CD8-positive, alpha-beta memory T cell (primary cell): ENCODE measurements around the gene HTR4. TPM values are rescaled to one million over a fixed set of nuclear protein-coding genes. Genes with fewer than 3 reads are reported as not detected.

Experiments
- CTCF ChIA-PET: fragments of 350-600 bp; sonication (Branson Sonifier 250); formaldehyde crosslinking; loops from one replicate; lab custom pipeline; 2021; ENCODE audit warnings: antibody characterized with exemption; lab: Charles Lee
- POLR2A ChIA-PET: fragments of 350-600 bp; sonication (Branson Sonifier 250); formaldehyde crosslinking; loops from one replicate; lab custom pipeline; 2021; ENCODE audit warnings: antibody characterized with exemption; lab: Charles Lee
- DNase-seq, 5 donors: peaks; one replicate each; pipeline versions ENCODE4 v3.0.0 to v3.0.0-alpha.2; 2020 to 2022; ENCODE audit warnings: mixed read lengths in 1 of 5
- H3K27ac ChIP-seq: one replicate; pipeline ENCODE4 v1.7.0; 2013; ENCODE audit warnings: low read depth, mild to moderate bottlenecking, low read length, moderate library complexity
- H3K27me3 ChIP-seq: 2 replicates; pipeline ENCODE4 v1.7.0; 2013; ENCODE audit warnings: low read length, mild to moderate bottlenecking; ENCODE audit not compliant: insufficient read depth, poor library complexity, severe bottlenecking
- H3K36me3 ChIP-seq: 2 replicates; pipeline ENCODE4 v1.7.0; 2013; ENCODE audit warnings: mild to moderate bottlenecking, low read length, moderate library complexity; ENCODE audit not compliant: insufficient read depth
- H3K4me1 ChIP-seq: 2 replicates; pipeline ENCODE4 v1.7.0; 2013; ENCODE audit warnings: mild to moderate bottlenecking, low read length, moderate library complexity; ENCODE audit not compliant: insufficient read depth
- H3K4me3 ChIP-seq: 2 replicates; pipeline ENCODE4 v1.7.0; 2013; ENCODE audit warnings: mild to moderate bottlenecking, low read length
- H3K9me3 ChIP-seq: 2 replicates; pipeline ENCODE4 v1.7.0; 2013; ENCODE audit warnings: mild to moderate bottlenecking, low read length
- H3K27ac Mint-ChIP-seq, 8 donors: one replicate each; pipeline ENCODE4 v1.8.0; 2020 to 2021; ENCODE audit warnings: mixed read lengths in 8 of 8, mild to moderate bottlenecking in 6 of 8, inconsistent platforms in 3 of 8, moderate library complexity in 3 of 8
- H3K27me3 Mint-ChIP-seq, 2 donors: one replicate each; pipeline ENCODE4 v1.8.0; 2020 to 2021; ENCODE audit warnings: mixed read lengths in 2 of 2, mild to moderate bottlenecking in 1 of 2, moderate library complexity in 1 of 2
- H3K36me3 Mint-ChIP-seq, 3 donors: one replicate each; pipeline ENCODE4 v1.8.0; 2020 to 2021; ENCODE audit warnings: mixed read lengths in 3 of 3, inconsistent platforms in 1 of 3, mild to moderate bottlenecking in 1 of 3
- H3K4me1 Mint-ChIP-seq, 3 donors: one replicate each; pipeline ENCODE4 v1.8.0; 2020 to 2021; ENCODE audit warnings: mixed read lengths in 3 of 3, inconsistent platforms in 1 of 3, mild to moderate bottlenecking in 1 of 3
- H3K4me3 Mint-ChIP-seq, 7 donors: one replicate each; pipeline ENCODE4 v1.8.0; 2020 to 2021; ENCODE audit warnings: mixed read lengths in 7 of 7, mild to moderate bottlenecking in 6 of 7, moderate library complexity in 4 of 7, inconsistent platforms in 2 of 7
- H3K9me3 Mint-ChIP-seq, 5 donors: one replicate each; pipeline ENCODE4 v1.8.0; 2020 to 2022; ENCODE audit warnings: mixed read lengths in 5 of 5, mild to moderate bottlenecking in 3 of 5, moderate library complexity in 2 of 5, inconsistent platforms in 1 of 5
- polyA plus RNA-seq: library from polyadenylated mRNA; unstranded; fragments of 300-500 nt; fragmentation: Illumina TruSeq; gene quantifications from one replicate; pipeline ENCODE4 v1.2.3, GENCODE V29; 2021
- total RNA-seq, 2 experiments: library from RNA; stranded (reverse); gene quantifications; one replicate each; pipeline ENCODE4 v1.2.3, GENCODE V29; 2021

The HTR4 gene
- total and polyA plus RNA-seq, 3 experiments from 2014 or later: not detected

DNA sequence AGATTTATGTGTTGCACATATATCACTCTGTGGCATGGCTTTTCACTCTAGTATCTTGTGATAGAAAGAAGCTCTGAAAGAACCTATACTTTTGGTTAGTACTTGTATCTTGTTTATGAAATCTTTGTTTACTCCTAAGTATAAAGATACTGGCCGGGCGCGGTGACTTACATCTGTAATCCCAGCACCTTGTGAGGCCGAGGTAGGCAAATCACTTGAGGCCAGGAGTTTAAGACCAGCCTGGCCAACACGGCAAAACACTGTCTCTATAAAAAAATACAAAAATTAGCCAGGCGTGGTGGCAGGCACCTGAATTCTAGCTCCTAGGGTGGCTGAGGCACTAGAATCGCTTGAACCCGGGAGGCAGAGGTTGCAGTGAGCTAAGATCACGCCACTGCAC is 141.8 kb downstream of the HTR4 start:
- peaks cover 0 to 8% (median 0%) of the 10 kb centered on the region in 5 donors for H3K9me3 Mint-ChIP-seq
- H3K36me3 Mint-ChIP-seq: no peaks in the 10 kb centered on the region
- Histone ChIP-seq H3K27ac (no peak overlapping the region), H3K27me3 (no peaks in the 10 kb centered on the region), H3K36me3 (no peaks in the 10 kb centered on the region), H3K9me3 (no peaks in the 10 kb centered on the region), H3K4me1 (no peaks in the 10 kb centered on the region), H3K4me3 (no peak overlapping the region)
- POLR2A ChIA-PET: no interaction called here
- DNase-seq: no peak
- H3K4me3 Mint-ChIP-seq: no peak overlapping the region
- peaks cover 0 to 4% of the 10 kb centered on the region in 2 donors for H3K27me3 Mint-ChIP-seq
- H3K4me1 Mint-ChIP-seq: no peaks in the 10 kb centered on the region
- CTCF ChIA-PET: no interaction called here
- H3K27ac Mint-ChIP-seq: no peak overlapping the region

DNA sequence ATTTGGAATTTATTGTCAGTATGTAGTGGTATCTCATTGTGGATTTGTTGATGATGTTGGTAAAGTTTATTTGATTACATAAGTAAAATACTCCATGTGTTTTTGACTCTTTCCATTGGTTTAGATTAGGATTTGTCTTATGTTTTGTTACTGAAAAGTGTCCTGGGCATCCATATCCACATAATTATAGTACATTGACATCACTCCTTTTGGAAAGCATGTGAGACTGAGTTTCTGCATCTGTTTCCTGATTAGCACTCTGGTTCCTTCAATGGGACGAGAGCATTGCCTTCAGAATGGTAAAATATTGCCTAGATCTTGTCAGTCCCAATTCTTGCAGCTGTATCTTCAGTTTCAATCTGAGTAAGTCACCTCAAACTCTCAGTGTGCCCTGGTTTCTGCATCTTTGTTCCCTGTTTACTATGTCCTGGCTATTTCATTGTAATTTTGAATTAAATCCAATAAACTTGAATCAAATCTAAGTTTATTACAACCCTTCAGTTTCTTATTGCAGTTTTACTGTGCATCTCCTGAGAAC is 142.4 kb downstream of the HTR4 start:
- no peak for DNase-seq
- peaks cover 0 to 4% of the 10 kb centered on the region in 2 donors for H3K27me3 Mint-ChIP-seq
- peaks cover 0 to 8% (median 0%) of the 10 kb centered on the region in 5 donors for H3K9me3 Mint-ChIP-seq
- H3K4me1 Mint-ChIP-seq: no peaks in the 10 kb centered on the region
- H3K36me3 Mint-ChIP-seq: no peaks in the 10 kb centered on the region
- ChIA-PET CTCF (no interaction called here), POLR2A (no interaction called here)
- H3K4me3 Mint-ChIP-seq: no peak overlapping the region
- no peaks in the 10 kb centered on the region for H3K9me3 ChIP-seq
- H3K4me1 ChIP-seq: no peaks in the 10 kb centered on the region
- no peak overlapping the region for H3K4me3 ChIP-seq
- no peak overlapping the region for H3K27ac Mint-ChIP-seq
- H3K36me3 ChIP-seq: no peaks in the 10 kb centered on the region
- H3K27me3 ChIP-seq: no peaks in the 10 kb centered on the region
- H3K27ac ChIP-seq: no peak overlapping the region

DNA sequence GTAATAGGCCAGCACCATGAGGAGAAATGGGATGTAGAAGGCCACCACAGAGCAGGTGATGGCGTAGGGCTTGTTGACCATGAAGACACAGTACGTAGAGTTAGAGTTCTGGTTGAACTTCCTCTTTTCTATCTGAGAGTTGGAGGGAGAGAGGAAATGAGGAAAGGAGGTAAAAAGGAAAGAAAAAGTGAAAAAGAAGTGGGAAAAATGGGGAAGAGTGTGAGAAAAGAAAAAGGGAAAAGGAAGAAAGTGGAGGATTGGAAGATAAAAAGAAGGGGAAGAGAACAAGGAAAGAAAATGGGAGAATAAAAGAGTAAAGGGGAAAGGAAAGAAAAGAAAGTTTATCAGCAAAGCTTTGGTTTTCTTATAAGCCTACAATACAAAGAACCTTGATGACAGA is 144.4 kb downstream of the HTR4 start:
- H3K9me3 ChIP-seq: no peaks in the 10 kb centered on the region
- H3K36me3 ChIP-seq: no peaks in the 10 kb centered on the region
- ChIA-PET POLR2A (no interaction called here), CTCF (no interaction called here)
- no peak for DNase-seq
- no peak overlapping the region for H3K27ac ChIP-seq
- H3K27me3 ChIP-seq: no peaks in the 10 kb centered on the region
- Mint-ChIP-seq H3K27me3 (peaks cover 0 to 4% of the 10 kb centered on the region in 2 donors), H3K9me3 (peaks cover 0 to 9% (median 5%) of the 10 kb centered on the region in 5 donors), H3K4me3 (no peak overlapping the region), H3K36me3 (no peaks in the 10 kb centered on the region), H3K4me1 (no peaks in the 10 kb centered on the region), H3K27ac (no peak overlapping the region)
- H3K4me3 ChIP-seq: no peak overlapping the region
- H3K4me1 ChIP-seq: no peaks in the 10 kb centered on the region

DNA sequence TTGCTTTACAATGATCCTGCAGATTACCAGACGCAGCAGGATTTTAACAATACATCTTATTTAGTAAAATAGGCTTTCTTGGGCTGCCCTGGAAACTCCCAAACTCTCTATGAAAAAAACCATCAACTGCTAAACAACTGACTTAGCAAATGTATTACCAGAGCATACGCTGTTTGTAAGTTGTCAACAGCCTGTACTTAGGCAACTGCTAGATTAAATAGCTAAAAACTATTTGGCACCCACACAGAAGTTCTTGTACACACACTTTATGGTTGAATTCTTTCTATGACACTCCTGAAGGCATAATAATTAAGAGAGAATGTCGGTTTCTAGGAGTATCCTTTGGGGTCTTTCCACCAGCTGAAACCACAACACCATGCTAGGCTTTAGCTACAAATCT is 146.7 kb downstream of the HTR4 start:
- H3K4me1 Mint-ChIP-seq: no peaks in the 10 kb centered on the region
- no peaks in the 10 kb centered on the region for H3K4me1 ChIP-seq
- ChIA-PET CTCF (no interaction called here), POLR2A (no interaction called here)
- no peak overlapping the region for H3K27ac Mint-ChIP-seq
- no peak overlapping the region for H3K4me3 Mint-ChIP-seq
- H3K4me3 ChIP-seq: no peak overlapping the region
- no peaks in the 10 kb centered on the region for H3K36me3 ChIP-seq
- no peaks in the 10 kb centered on the region for H3K36me3 Mint-ChIP-seq
- H3K27ac ChIP-seq: no peak overlapping the region
- DNase-seq: no peak
- H3K9me3 ChIP-seq: no peaks in the 10 kb centered on the region
- H3K27me3 Mint-ChIP-seq: peaks cover 0 to 7% of the 10 kb centered on the region in 2 donors
- no peaks in the 10 kb centered on the region for H3K27me3 ChIP-seq
- H3K9me3 Mint-ChIP-seq: peaks cover 0 to 11% (median 6%) of the 10 kb centered on the region in 5 donors

DNA sequence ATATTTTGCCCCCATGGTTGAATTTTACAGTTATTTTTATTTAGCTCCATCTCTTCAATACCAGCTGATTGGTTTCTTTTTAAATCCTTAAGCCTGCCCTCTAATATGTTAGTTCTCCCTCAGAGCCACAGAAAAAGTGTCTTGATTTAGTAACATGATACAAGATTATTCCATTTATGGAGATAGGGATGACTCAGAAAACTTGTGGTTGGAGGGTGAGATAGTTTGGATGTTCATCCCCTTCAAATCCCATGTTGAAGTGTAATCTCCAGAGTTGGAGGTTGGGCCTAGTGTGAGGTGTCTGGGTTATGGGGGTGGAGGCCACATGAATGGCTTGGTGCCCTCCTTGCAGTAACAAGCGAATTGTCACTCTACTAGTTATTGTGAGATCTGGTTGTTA is 154.9 kb downstream of the HTR4 start:
- Histone ChIP-seq H3K4me3 (no peak overlapping the region), H3K4me1 (no peaks in the 10 kb centered on the region), H3K9me3 (no peaks in the 10 kb centered on the region), H3K27me3 (no peaks in the 10 kb centered on the region), H3K36me3 (no peaks in the 10 kb centered on the region), H3K27ac (no peak overlapping the region)
- Mint-ChIP-seq H3K9me3 (no peaks in the 10 kb centered on the region), H3K27me3 (peaks cover 4 to 37% of the 10 kb centered on the region in 2 donors), H3K4me1 (no peaks in the 10 kb centered on the region), H3K27ac (no peak overlapping the region), H3K4me3 (no peak overlapping the region), H3K36me3 (no peaks in the 10 kb centered on the region)
- ChIA-PET CTCF (no interaction called here), POLR2A (no interaction called here)
- DNase-seq: no peak

DNA sequence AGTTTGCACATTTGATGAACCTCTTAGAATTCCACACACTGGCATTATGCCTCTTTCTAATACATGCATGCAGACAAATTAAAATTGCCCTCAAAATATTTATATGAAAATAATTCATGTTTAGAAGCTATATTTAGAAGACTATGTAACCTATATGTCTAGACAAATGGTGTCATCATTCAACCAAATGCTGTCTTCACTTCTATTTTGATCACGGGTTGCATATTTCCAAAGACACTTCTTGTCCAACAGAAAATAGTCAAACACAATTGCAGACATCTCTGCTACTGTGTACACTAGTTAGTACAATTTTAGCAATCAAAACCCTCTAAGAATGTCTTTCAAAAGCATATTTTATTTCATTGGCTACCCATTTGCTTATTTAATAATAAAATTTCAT is 156.6 kb downstream of the HTR4 start:
- Histone ChIP-seq H3K4me3 (no peak overlapping the region), H3K27me3 (no peaks in the 10 kb centered on the region), H3K36me3 (no peaks in the 10 kb centered on the region), H3K9me3 (no peaks in the 10 kb centered on the region), H3K27ac (no peak overlapping the region), H3K4me1 (no peaks in the 10 kb centered on the region)
- no peak for DNase-seq
- ChIA-PET CTCF (no interaction called here), POLR2A (no interaction called here)
- Mint-ChIP-seq H3K27me3 (peaks cover 11 to 39% of the 10 kb centered on the region in 2 donors), H3K9me3 (no peaks in the 10 kb centered on the region), H3K27ac (no peak overlapping the region), H3K36me3 (no peaks in the 10 kb centered on the region), H3K4me3 (no peak overlapping the region), H3K4me1 (no peaks in the 10 kb centered on the region)

DNA sequence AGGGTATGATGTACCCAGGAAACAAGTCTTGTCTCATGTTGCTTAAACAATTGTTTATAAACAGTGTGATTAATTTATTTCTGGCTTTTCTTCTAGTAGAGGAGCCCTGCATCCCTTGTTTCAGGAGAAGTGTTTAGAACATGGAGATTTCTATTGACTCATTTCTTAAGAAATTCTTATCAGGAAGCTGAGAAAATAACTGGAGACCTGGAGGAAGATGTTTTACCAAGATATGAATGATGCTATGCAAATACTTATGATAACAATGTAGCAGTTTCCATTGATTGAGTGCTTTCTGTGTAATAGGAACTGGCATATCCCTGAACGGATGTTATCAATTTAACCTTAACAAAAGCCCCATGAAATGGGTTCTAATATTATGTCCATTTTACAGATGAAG is 162.0 kb downstream of the HTR4 start:
- CTCF ChIA-PET: no interaction called here
- Mint-ChIP-seq H3K27me3 (peaks cover 17 to 41% of the 10 kb centered on the region in 2 donors), H3K4me1 (no peaks in the 10 kb centered on the region), H3K9me3 (no peaks in the 10 kb centered on the region), H3K27ac (no peak overlapping the region), H3K4me3 (no peak overlapping the region), H3K36me3 (no peaks in the 10 kb centered on the region)
- H3K36me3 ChIP-seq: no peaks in the 10 kb centered on the region
- H3K9me3 ChIP-seq: no peaks in the 10 kb centered on the region
- no peak overlapping the region for H3K4me3 ChIP-seq
- H3K27me3 ChIP-seq: no peaks in the 10 kb centered on the region
- POLR2A ChIA-PET: no interaction called here
- no peak overlapping the region for H3K27ac ChIP-seq
- H3K4me1 ChIP-seq: no peaks in the 10 kb centered on the region
- no peak for DNase-seq

DNA sequence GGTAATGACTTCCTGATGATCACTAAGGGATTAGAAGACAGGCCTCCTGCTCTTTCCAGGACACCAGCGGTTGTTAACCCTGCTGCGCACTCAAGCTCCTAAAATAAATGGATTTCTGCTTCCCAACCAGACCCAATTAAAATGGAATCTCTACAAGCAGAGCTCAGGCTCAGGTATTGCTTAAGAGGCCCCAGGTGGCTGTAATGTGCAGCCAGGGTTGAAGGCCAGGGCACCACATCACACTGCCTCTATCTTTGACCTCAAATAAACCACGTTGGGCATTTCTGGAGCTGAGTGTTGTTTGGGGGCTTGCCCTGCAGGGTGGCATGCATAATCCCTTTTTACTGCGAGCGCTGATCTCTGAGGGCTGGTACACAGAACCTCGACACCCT is 162.5 kb downstream of the HTR4 start:
- Mint-ChIP-seq H3K4me1 (no peaks in the 10 kb centered on the region), H3K27ac (no peak overlapping the region), H3K4me3 (no peak overlapping the region), H3K9me3 (no peaks in the 10 kb centered on the region), H3K27me3 (peaks cover 17 to 44% of the 10 kb centered on the region in 2 donors), H3K36me3 (no peaks in the 10 kb centered on the region)
- ChIA-PET POLR2A (no interaction called here), CTCF (interaction anchor here (0.8 kb wide), 1 partner anchor 9 kb away, joined by 3 read pairs; no protein-coding TSS in a partner anchor)
- no peak for DNase-seq
- no peaks in the 10 kb centered on the region for H3K4me1 ChIP-seq
- no peaks in the 10 kb centered on the region for H3K36me3 ChIP-seq
- no peaks in the 10 kb centered on the region for H3K27me3 ChIP-seq
- H3K9me3 ChIP-seq: no peaks in the 10 kb centered on the region
- no peak overlapping the region for H3K4me3 ChIP-seq
- no peak overlapping the region for H3K27ac ChIP-seq
